Measurements from ENCODE around the gene ZNF512. TPM values are rescaled to one million over a fixed set of nuclear protein-coding genes. Genes with fewer than 3 reads are reported as not detected.

Gene ZNF512
- total and polyA plus RNA-seq, 4 donors, result 10.5 to 64.9 (median 18.6) TPM

DNA sequence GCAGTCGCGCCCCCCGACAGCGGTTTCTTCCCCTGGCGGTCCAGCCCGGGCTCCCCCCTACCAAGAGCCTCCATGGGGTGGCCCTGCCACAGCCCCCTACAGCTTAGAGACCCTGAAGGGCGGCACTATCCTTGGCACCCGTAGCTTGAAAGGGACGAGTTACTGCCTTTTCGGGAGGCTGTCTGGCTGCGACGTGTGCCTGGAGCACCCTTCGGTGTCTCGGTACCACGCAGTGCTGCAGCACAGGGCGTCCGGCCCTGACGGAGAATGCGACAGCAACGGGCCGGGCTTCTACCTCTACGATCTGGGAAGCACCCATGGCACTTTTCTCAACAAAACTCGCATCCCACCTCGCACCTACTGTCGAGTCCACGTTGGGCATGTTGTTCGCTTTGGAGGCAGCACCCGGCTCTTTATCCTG, 81.3 kb downstream of the ZNF512 start:
- WGBS, 2 donors, result 3% methylated on average over 28 of the region's 28 CpGs
- Histone ChIP-seq H3K9ac (ENCODE audit: insufficient read depth in 1 of 2, low read length in 2 of 2) (peak overlapping the region; percentile 65 to 76), H3K4me3 (peak overlapping the region; percentile 90), H3K9me3 (ENCODE audit: control insufficient read depth in 4 of 4, insufficient read depth in 3 of 4, low read length in 3 of 4) (no peaks in the 10 kb centered on the region), H3K36me3 (ENCODE audit: control insufficient read depth in 4 of 4, insufficient read depth in 4 of 4, low read length in 4 of 4) (peaks cover 13 to 24% (median 19%) of the 10 kb centered on the region in 4 donors), H3K27ac (ENCODE audit: low read depth in 1 of 2, low read length in 1 of 2) (peak overlapping the region; percentile 90 to 96), H3K27me3 (ENCODE audit: control insufficient read depth in 3 of 3, insufficient read depth in 3 of 3, low read length in 2 of 3) (no peaks in the 10 kb centered on the region), H3K4me1 (ENCODE audit: control insufficient read depth in 5 of 5, insufficient read depth in 5 of 5, low read length in 5 of 5) (peaks cover 4 to 22% (median 9%) of the 10 kb centered on the region in 5 donors)
- ATAC-seq (ENCODE audit: insufficient read depth, low FRiP score), result no peak
- DNase-seq, result no peak
- TF ChIP-seq CTCF (IDR thresholded peaks at IDR 0.05; ENCODE audit: control extremely low read depth, extremely low read depth), result no peak

DNA sequence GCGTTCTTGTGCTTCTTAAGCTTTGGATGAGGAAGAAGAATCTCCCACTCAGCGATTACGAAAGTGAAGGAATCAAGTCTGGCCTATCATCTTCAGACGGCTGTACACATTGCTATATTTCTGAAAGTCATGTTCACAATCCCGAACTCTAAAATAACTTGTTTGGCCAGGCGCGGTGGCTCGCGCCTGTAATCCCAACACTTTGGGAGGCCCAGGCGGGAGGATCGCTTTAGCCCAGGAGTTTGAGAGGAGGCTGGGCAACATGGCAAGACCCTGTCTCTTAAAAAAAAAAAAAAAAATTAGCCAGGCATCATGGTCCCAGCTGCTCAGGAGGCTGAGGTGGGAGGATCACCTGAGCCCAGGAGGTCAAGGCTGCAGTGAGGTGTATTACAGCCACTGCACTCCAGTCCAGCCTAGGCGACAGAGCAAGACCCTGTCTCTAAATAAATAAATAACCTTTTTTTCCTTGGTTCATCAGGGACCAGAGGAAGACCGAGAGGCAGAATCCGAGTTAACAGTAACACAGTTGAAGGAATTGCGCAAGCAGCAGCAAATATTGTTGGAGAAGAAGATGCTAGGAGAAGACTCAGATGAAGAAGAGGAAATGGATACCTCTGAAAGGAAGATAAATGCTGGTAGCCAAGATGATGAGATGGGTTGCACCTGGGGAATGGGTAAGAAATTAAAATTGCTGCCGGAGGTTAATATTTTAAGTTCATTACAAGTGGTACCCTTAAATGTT, 82.0 kb downstream of the ZNF512 start:
- H3K4me1 ChIP-seq (ENCODE audit: control insufficient read depth in 5 of 5, insufficient read depth in 5 of 5, low read length in 5 of 5), result peaks cover 4 to 22% (median 9%) of the 10 kb centered on the region in 5 donors
- no peaks in the 10 kb centered on the region for H3K27me3 ChIP-seq (ENCODE audit: control insufficient read depth in 3 of 3, insufficient read depth in 3 of 3, low read length in 2 of 3)
- H3K27ac ChIP-seq (ENCODE audit: low read depth in 1 of 2, low read length in 1 of 2), result peak overlapping the region in 1 of 2 donors; percentile 96
- peaks cover 14 to 25% (median 18%) of the 10 kb centered on the region in 4 donors for H3K36me3 ChIP-seq (ENCODE audit: control insufficient read depth in 4 of 4, insufficient read depth in 4 of 4, low read length in 4 of 4)
- ATAC-seq (ENCODE audit: insufficient read depth, low FRiP score) (no peak), DNase-seq (no peak)
- WGBS, 2 donors, result 77 to 79% methylated on average over 16 of the region's 16 CpGs
- peak overlapping the region; percentile 90 for H3K4me3 ChIP-seq
- no peaks in the 10 kb centered on the region for H3K9me3 ChIP-seq (ENCODE audit: control insufficient read depth in 4 of 4, insufficient read depth in 3 of 4, low read length in 3 of 4)
- TF ChIP-seq CTCF (IDR thresholded peaks at IDR 0.05; ENCODE audit: control extremely low read depth, extremely low read depth), result no peak
- H3K9ac ChIP-seq (ENCODE audit: insufficient read depth in 1 of 2, low read length in 2 of 2), result peak overlapping the region; percentile 65 to 76

DNA sequence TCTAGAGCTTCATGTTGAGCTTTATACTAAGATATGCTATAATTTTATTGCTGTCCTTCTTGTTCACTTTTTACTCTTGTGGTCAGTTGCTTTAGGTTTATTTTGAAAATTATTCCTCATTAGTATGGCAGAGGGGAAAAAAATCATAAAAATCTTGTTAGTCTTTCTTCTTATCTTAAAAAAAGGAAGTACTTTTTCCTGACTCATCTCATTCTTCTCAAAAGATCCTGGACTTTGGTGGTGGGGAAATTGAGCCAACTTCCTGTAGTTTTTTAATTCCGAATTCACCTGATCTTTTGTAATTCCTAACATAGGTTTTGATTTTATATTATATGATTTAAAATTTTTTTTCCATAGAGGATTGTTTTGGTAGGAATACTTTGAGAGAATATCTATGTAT, 84.6 kb downstream of the ZNF512 start:
- Histone ChIP-seq H3K27me3 (ENCODE audit: control insufficient read depth in 3 of 3, insufficient read depth in 3 of 3, low read length in 2 of 3) (no peaks in the 10 kb centered on the region), H3K4me1 (ENCODE audit: control insufficient read depth in 5 of 5, insufficient read depth in 5 of 5, low read length in 5 of 5) (peaks cover 4 to 18% (median 7%) of the 10 kb centered on the region in 5 donors), H3K36me3 (ENCODE audit: control insufficient read depth in 4 of 4, insufficient read depth in 4 of 4, low read length in 4 of 4) (peaks cover 4 to 11% (median 9%) of the 10 kb centered on the region in 4 donors), H3K9me3 (ENCODE audit: control insufficient read depth in 4 of 4, insufficient read depth in 3 of 4, low read length in 3 of 4) (no peaks in the 10 kb centered on the region), H3K4me3 (no peak overlapping the region), H3K27ac (ENCODE audit: low read depth in 1 of 2, low read length in 1 of 2) (no peak overlapping the region), H3K9ac (ENCODE audit: insufficient read depth in 1 of 2, low read length in 2 of 2) (no peak overlapping the region)
- DNase-seq (no peak), ATAC-seq (ENCODE audit: insufficient read depth, low FRiP score) (no peak)
- 30 to 63% methylated on average over 1 of the region's 1 CpG for WGBS, 2 donors
- no peak for TF ChIP-seq CTCF (IDR thresholded peaks at IDR 0.05; ENCODE audit: control extremely low read depth, extremely low read depth)

Measured in lung (tissue), 12 donors.